T-cell (primary cell): ENCODE data around the gene ULK4. TPM values are rescaled to one million over a fixed set of nuclear protein-coding genes. Genes with fewer than 3 reads are reported as not detected.

Experiments used
- ATAC-seq, 4 experiments: fragments of 200-7000 bp in 3 of 4; fragments of 150-1000 bp in 1 of 4; cut with Tn5 transposase; replicated peaks in 1 of 4; 1 replicate in 3 of 4; 2 replicates in 1 of 4; pipeline ENCODE4 v1.10.0; 2021; ENCODE audit warnings: moderate library complexity in 3 of 4, mild to moderate bottlenecking in 2 of 4, moderate number of reproducible peaks in 1 of 4
- CTCF ChIA-PET, 2 donors: fragments of 300-600 bp; sonication (Branson Sonifier 250); formaldehyde crosslinking; loops; one replicate each; lab custom pipeline; 2022; ENCODE audit warnings: antibody characterized with exemption in 2 of 2; lab: Charles Lee
- POLR2A ChIA-PET, 2 donors: fragments of 300-600 bp; sonication (Branson Sonifier 250); formaldehyde crosslinking; loops; one replicate each; lab custom pipeline; 2022; ENCODE audit warnings: antibody characterized with exemption in 2 of 2; lab: Charles Lee
- DNase-seq, 35 experiments: peaks; one replicate each; pipeline versions ENCODE4 v3.0.0 to v3.0.0-alpha.2; 2013 to 2023
- H3K27ac ChIP-seq: one replicate; pipeline ENCODE4 v1.5.1; 2013; ENCODE audit warnings: low read length
- H3K27me3 ChIP-seq, 2 experiments: replicated peaks in 1 of 2; 1 replicate in 1 of 2; 2 replicates in 1 of 2; pipeline versions ENCODE4 v1.6.1 to v1.7.0; 2013; ENCODE audit warnings: low read length in 1 of 2, mixed read lengths in 1 of 2; ENCODE audit not compliant: control insufficient read depth in 2 of 2, insufficient read depth in 2 of 2; ENCODE audit errors: extremely low read depth in 1 of 2
- H3K36me3 ChIP-seq, 2 donors: 1 replicate in 1 of 2; 2 replicates in 1 of 2; pipeline versions ENCODE4 v1.6.1 to v1.7.0; 2013; ENCODE audit warnings: low read length in 1 of 2; ENCODE audit not compliant: control insufficient read depth in 2 of 2, insufficient read depth in 1 of 2; ENCODE audit errors: extremely low read depth in 1 of 2
- H3K4me1 ChIP-seq, 2 experiments: 1 replicate in 1 of 2; 2 replicates in 1 of 2; pipeline versions ENCODE4 v1.6.1 to v1.7.0; 2013; ENCODE audit warnings: low read length in 2 of 2, mixed read lengths in 1 of 2; ENCODE audit not compliant: insufficient read depth in 2 of 2, control insufficient read depth in 1 of 2; ENCODE audit errors: extremely low read depth in 1 of 2
- H3K4me3 ChIP-seq, 2 donors: 1 replicate in 1 of 2; 2 replicates in 1 of 2; pipeline versions ENCODE4 v1.5.1 to v1.7.0; 2013; ENCODE audit warnings: mild to moderate bottlenecking in 2 of 2, low read length in 1 of 2, moderate library complexity in 1 of 2; ENCODE audit not compliant: control insufficient read depth in 1 of 2; ENCODE audit errors: extremely low read depth in 1 of 2
- H3K9me3 ChIP-seq: 2 replicates; pipeline ENCODE4 v1.7.0; 2013
- H3K27ac Mint-ChIP-seq, 2 donors: one replicate each; pipeline ENCODE4 v1.8.0; 2020 to 2021; ENCODE audit warnings: mild to moderate bottlenecking in 2 of 2, mixed read lengths in 2 of 2
- H3K27me3 Mint-ChIP-seq, 2 donors: one replicate each; pipeline ENCODE4 v1.8.0; 2021 to 2022; ENCODE audit warnings: mixed read lengths in 2 of 2
- H3K36me3 Mint-ChIP-seq: one replicate; pipeline ENCODE4 v1.8.0; 2021; ENCODE audit warnings: mixed read lengths
- H3K4me1 Mint-ChIP-seq, 3 donors: one replicate each; pipeline ENCODE4 v1.8.0; 2020 to 2022; ENCODE audit warnings: mixed read lengths in 3 of 3, mild to moderate bottlenecking in 1 of 3
- H3K4me3 Mint-ChIP-seq, 3 donors: one replicate each; pipeline ENCODE4 v1.8.0; 2020 to 2022; ENCODE audit warnings: mild to moderate bottlenecking in 3 of 3, mixed read lengths in 3 of 3, moderate library complexity in 3 of 3
- H3K9me3 Mint-ChIP-seq, 3 donors: one replicate each; pipeline ENCODE4 v1.8.0; 2020 to 2022; ENCODE audit warnings: mixed read lengths in 3 of 3
- WGBS: methylation state at CpG from one replicate; pipeline ENCODE4 v1.1.5; 2013; ENCODE audit warnings: missing lambda C conversion rate; ENCODE audit not compliant: insufficient coverage; 5-methylcytosine and 5-hydroxymethylcytosine counted together
- total RNA-seq, 35 experiments: library from RNA in 6 of 35; stranded (reverse) in 6 of 35; fragments of 120-200 nt in 1 of 35; gene quantifications; one replicate each; pipeline versions ENCODE4 v1.2.1 to v1.2.4 and lab custom pipeline; 2013 to 2026

Gene ULK4
- total RNA-seq, 5 donors from 2014 or later (not counting 1 experiment from before 2014, with no cell fraction given) = 17.5 to 28.2 (median 19.7) TPM

DNA sequence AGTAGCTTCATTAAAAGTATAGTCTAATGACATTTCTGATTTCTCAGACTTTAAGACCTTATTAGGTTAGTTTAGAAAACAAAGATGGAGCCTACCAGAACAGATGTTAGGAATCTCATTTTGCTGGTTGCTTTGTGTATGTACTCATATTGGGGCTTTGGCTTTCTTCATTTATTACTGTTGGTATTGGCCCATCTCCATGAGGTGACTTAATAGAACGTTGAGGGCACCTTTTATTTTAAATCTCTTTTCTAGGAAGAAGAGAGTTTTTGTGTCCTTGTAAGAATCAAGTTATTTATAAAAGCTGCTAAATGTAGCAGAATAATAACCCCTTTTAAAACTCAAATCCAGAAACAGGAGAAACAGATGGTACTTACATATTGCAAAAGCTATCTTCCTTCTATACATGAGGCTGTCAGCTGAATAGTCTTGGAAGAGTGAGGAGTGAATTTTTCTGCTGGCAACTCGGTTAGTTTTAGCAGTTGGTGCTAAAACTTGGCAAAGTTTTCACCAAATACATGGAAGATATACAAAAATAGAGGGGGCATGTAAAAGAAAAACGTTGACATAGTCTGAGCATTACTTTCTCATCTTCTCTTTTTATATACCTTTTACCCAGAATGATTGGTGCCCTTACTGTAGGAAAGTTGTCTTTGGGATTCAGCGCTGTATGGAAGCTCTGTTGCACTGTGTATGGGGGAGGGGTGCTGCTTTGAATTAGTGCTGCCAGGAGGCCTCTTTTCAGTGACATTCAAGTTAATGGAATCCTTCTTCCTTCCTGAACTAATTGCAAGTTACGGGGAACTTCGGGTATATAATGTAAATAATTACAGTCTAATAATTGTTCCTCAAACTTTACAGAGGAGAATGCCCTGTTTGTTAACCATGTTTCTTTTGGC, 726.8 kb downstream of the ULK4 start:
- no CpG with 5 or more reads among the region's 6 CpGs for WGBS
- H3K36me3 ChIP-seq = peaks cover 4 to 93% of the 10 kb centered on the region in 2 donors
- Mint-ChIP-seq H3K4me3 (no peak overlapping the region), H3K27ac (no peak overlapping the region), H3K27me3 (no peaks in the 10 kb centered on the region), H3K9me3 (no peaks in the 10 kb centered on the region), H3K36me3 (peaks cover 78% of the 10 kb centered on the region), H3K4me1 (peaks cover 4 to 16% (median 4%) of the 10 kb centered on the region in 3 donors)
- ChIA-PET CTCF (no interaction called here), POLR2A (no interaction called here)
- no peaks in the 10 kb centered on the region for H3K9me3 ChIP-seq
- H3K27ac ChIP-seq = no peak overlapping the region
- H3K4me3 ChIP-seq = no peak overlapping the region
- ATAC-seq (no peak), DNase-seq (no peak)
- H3K4me1 ChIP-seq = no peaks in the 10 kb centered on the region
- H3K27me3 ChIP-seq = no peaks in the 10 kb centered on the region

GRCh38 chr3:41224120-41224806, 737.6 kb downstream of the ULK4 start:
- Mint-ChIP-seq H3K4me1 (peaks cover 62 to 75% (median 75%) of the 10 kb centered on the region in 3 donors), H3K27me3 (no peaks in the 10 kb centered on the region), H3K4me3 (no peak overlapping the region), H3K36me3 (peaks cover 47% of the 10 kb centered on the region), H3K9me3 (no peaks in the 10 kb centered on the region), H3K27ac (peak overlapping the region in 1 of 2 donors; percentile 60)
- DNase-seq = no peak
- H3K36me3 ChIP-seq = peaks cover 16 to 52% of the 10 kb centered on the region in 2 donors
- WGBS = no CpG with 5 or more reads among the region's 3 CpGs
- POLR2A ChIA-PET = no interaction called here
- no peak overlapping the region for H3K27ac ChIP-seq
- no peaks in the 10 kb centered on the region for H3K9me3 ChIP-seq
- H3K4me3 ChIP-seq = no peak overlapping the region
- ATAC-seq = no peak
- H3K27me3 ChIP-seq = no peaks in the 10 kb centered on the region
- CTCF ChIA-PET = no interaction called here
- peaks cover 0 to 7% of the 10 kb centered on the region in 2 experiments for H3K4me1 ChIP-seq

DNA sequence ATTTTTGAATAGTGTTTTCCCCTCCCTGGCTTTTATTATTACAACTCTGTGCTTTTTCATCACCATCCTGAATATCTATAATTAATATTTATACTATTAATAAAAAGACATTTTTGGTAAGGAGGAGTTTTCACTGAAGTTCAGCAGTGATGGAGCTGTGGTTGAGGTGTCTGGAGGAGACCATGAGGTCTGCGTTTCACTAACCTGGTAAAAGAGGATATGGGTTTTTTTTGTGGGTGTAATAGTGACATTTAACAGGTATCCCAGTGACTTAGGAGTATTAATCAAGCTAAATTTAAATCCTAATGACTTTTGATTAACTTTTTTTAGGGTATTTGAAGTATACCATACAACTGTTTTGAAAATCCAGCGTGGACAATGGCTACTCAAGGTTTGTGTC, 738.2 kb downstream of the ULK4 start:
- Histone ChIP-seq H3K4me1 (peaks cover 0 to 7% of the 10 kb centered on the region in 2 experiments), H3K9me3 (no peaks in the 10 kb centered on the region), H3K27ac (no peak overlapping the region), H3K36me3 (peaks cover 16 to 49% of the 10 kb centered on the region in 2 donors), H3K27me3 (no peaks in the 10 kb centered on the region), H3K4me3 (no peak overlapping the region)
- ChIA-PET POLR2A (no interaction called here), CTCF (no interaction called here)
- DNase-seq (no peak), ATAC-seq (no peak)
- Mint-ChIP-seq H3K27me3 (no peaks in the 10 kb centered on the region), H3K4me3 (no peak overlapping the region), H3K27ac (no peak overlapping the region), H3K36me3 (peaks cover 44% of the 10 kb centered on the region), H3K9me3 (no peaks in the 10 kb centered on the region), H3K4me1 (peaks cover 66 to 80% (median 76%) of the 10 kb centered on the region in 3 donors)
- 67% methylated on average over 1 of the region's 2 CpGs for WGBS

- POLR2A ChIA-PET = no interaction called here
- no peaks in the 10 kb centered on the region for H3K9me3 Mint-ChIP-seq
- no CpG with 5 or more reads among the region's 2 CpGs for WGBS
- peaks cover 38% of the 10 kb centered on the region for H3K36me3 Mint-ChIP-seq
- H3K4me3 Mint-ChIP-seq = no peak overlapping the region
- Histone ChIP-seq H3K9me3 (no peaks in the 10 kb centered on the region), H3K4me1 (peaks cover 0 to 11% of the 10 kb centered on the region in 2 experiments), H3K4me3 (no peak overlapping the region), H3K27ac (no peak overlapping the region), H3K27me3 (no peaks in the 10 kb centered on the region), H3K36me3 (peaks cover 16 to 43% of the 10 kb centered on the region in 2 donors)
- CTCF ChIA-PET = no interaction called here
- ATAC-seq = no peak
- H3K27me3 Mint-ChIP-seq = no peaks in the 10 kb centered on the region
- peak overlapping the region in 1 of 2 donors; percentile 27 for H3K27ac Mint-ChIP-seq
- peaks cover 66 to 79% (median 75%) of the 10 kb centered on the region in 3 donors for H3K4me1 Mint-ChIP-seq
- no peak for DNase-seq
These were observed 738.8 kb downstream of the ULK4 start for GRCh38 chr3:41223078-41223477.

- CTCF ChIA-PET = no interaction called here
- Histone ChIP-seq H3K4me1 (peaks cover 2 to 11% of the 10 kb centered on the region in 2 experiments), H3K27ac (no peak overlapping the region), H3K9me3 (no peaks in the 10 kb centered on the region), H3K36me3 (peaks cover 16 to 37% of the 10 kb centered on the region in 2 donors), H3K27me3 (no peaks in the 10 kb centered on the region), H3K4me3 (no peak overlapping the region)
- POLR2A ChIA-PET = no interaction called here
- Mint-ChIP-seq H3K9me3 (no peaks in the 10 kb centered on the region), H3K4me1 (peaks cover 70 to 77% (median 73%) of the 10 kb centered on the region in 3 donors), H3K27ac (peak overlapping the region in 1 of 2 donors; percentile 27), H3K36me3 (peaks cover 32% of the 10 kb centered on the region), H3K4me3 (no peak overlapping the region), H3K27me3 (no peaks in the 10 kb centered on the region)
- DNase-seq (no peak), ATAC-seq (no peak)
- no CpG with 5 or more reads among the region's 3 CpGs for WGBS
These were observed 739.4 kb downstream of the ULK4 start for GRCh38 chr3:41222501-41222900.

DNA sequence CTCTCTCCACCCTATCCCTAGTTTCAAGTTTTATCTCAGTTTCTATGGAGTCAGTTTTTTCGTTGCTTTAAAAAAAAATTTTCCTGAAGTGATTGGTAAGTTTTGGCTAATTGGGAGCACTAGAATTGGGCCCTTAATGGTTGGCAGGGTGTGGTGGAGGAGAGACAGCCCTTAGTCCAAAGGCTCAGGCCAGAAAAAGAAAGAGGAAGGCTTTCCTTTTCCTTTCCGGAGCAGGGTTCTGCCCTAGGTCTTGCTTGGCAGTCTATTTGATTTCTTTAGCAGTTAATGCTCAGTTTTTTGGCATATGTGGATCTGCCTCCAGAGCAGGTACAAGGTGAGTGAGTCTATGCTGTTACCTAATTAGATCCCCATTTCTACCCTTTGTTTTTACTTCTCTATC, 739.9 kb downstream of the ULK4 start:
- CTCF ChIA-PET = no interaction called here

More for the DNA sequence above, 739.9 kb downstream of the ULK4 start:
- no peak for ATAC-seq
- Histone ChIP-seq H3K27ac (no peak overlapping the region), H3K27me3 (no peaks in the 10 kb centered on the region), H3K9me3 (no peaks in the 10 kb centered on the region), H3K36me3 (peaks cover 16 to 32% of the 10 kb centered on the region in 2 donors), H3K4me1 (peaks cover 5 to 12% of the 10 kb centered on the region in 2 experiments), H3K4me3 (no peak overlapping the region)
- Mint-ChIP-seq H3K9me3 (no peaks in the 10 kb centered on the region), H3K27ac (peak overlapping the region; percentile 50 to 53), H3K27me3 (no peaks in the 10 kb centered on the region), H3K4me3 (no peak overlapping the region), H3K36me3 (peaks cover 28% of the 10 kb centered on the region), H3K4me1 (peaks cover 74 to 79% (median 75%) of the 10 kb centered on the region in 3 donors)
- POLR2A ChIA-PET = no interaction called here
- WGBS = 80% methylated on average over 1 of the region's 2 CpGs
- no peak for DNase-seq
